GM12891 (cell line): ENCODE measurements around the gene P4HB.

ENCODE experiments used
- PAX5 ChIP-seq: IDR thresholded peaks from 2 replicates; pipeline ENCODE4 v1.6.1; 2011; ENCODE audit warnings: low read length, moderate library complexity, mild to moderate bottlenecking; ENCODE audit not compliant: insufficient read depth, severe bottlenecking
- POLR2A ChIP-seq: IDR thresholded peaks from 2 replicates; pipeline ENCODE4 v1.6.1; 2011; ENCODE audit warnings: low read depth, low read length, control low read depth
- POLR2AphosphoS5 ChIP-seq: IDR thresholded peaks from 2 replicates; pipeline ENCODE4 v1.6.1; 2011; ENCODE audit warnings: low read depth, low read length, control low read depth
- POU2F2 ChIP-seq: IDR thresholded peaks from 2 replicates; pipeline ENCODE4 v1.6.1; 2011; ENCODE audit warnings: low read depth, mild to moderate bottlenecking, control low read depth, low read length, moderate library complexity
- TAF1 ChIP-seq: IDR thresholded peaks from 2 replicates; pipeline ENCODE4 v1.6.1; 2011; ENCODE audit warnings: low read depth, low read length, control low read depth

- TF ChIP-seq POLR2A (peak; percentile 64), POLR2AphosphoS5 (peak; percentile 67), POU2F2 (peak; percentile 49), TAF1 (peak; percentile 62), PAX5 (no peak)
These were observed 11.3 kb upstream of the P4HB start for GRCh38 chr17:81871387-81872230.
